Fibroblast of lung (primary cell): ENCODE measurements around the gene CATSPERZ. TPM values are rescaled to one million over a fixed set of nuclear protein-coding genes. Genes with fewer than 3 reads are reported as not detected.

Experiments used
- DNase-seq, 2 donors: peaks; one replicate each; pipeline versions ENCODE4 v3.0.0 to v3.0.0-alpha.2; 2010; ENCODE audit warnings: low read depth in 2 of 2
- H2AFZ ChIP-seq: 2 replicates; pipeline ENCODE4 v1.5.1; 2012; ENCODE audit warnings: low read length, control low read depth, inconsistent platforms
- H3K27ac ChIP-seq: 2 replicates; pipeline ENCODE4 v1.5.1; 2011; ENCODE audit warnings: low read length, control low read depth; ENCODE audit not compliant: insufficient read depth
- H3K27me3 ChIP-seq: 2 replicates; pipeline ENCODE4 v1.5.1; 2011; ENCODE audit warnings: mild to moderate bottlenecking, low read length; ENCODE audit not compliant: control insufficient read depth, insufficient read depth
- H3K36me3 ChIP-seq: 2 replicates; pipeline ENCODE4 v1.5.1; 2011; ENCODE audit warnings: low read length; ENCODE audit not compliant: control insufficient read depth, insufficient read depth
- H3K4me1 ChIP-seq: 2 replicates; pipeline ENCODE4 v1.5.1; 2011; ENCODE audit warnings: low read length; ENCODE audit not compliant: control insufficient read depth, insufficient read depth; ENCODE audit errors: extremely low read depth
- H3K4me2 ChIP-seq: 2 replicates; pipeline ENCODE4 v1.5.1; 2011; ENCODE audit warnings: low read length, control low read depth; ENCODE audit not compliant: insufficient read depth; ENCODE audit errors: extremely low read depth
- H3K4me3 ChIP-seq, 4 experiments: fragments of 200-600 bp in 1 of 4; sonication (generic) in 1 of 4; replicated peaks in 1 of 4; 2 replicates each; pipeline ENCODE4 v1.5.1; 2011 to 2016; ENCODE audit warnings: low read length in 4 of 4, low read depth in 3 of 4, mild to moderate bottlenecking in 3 of 4, control low read depth in 2 of 4, inconsistent platforms in 1 of 4, mixed read lengths in 1 of 4; ENCODE audit not compliant: insufficient read depth in 1 of 4; ENCODE audit errors: control extremely low read depth in 1 of 4
- H3K79me2 ChIP-seq: 2 replicates; pipeline ENCODE4 v1.5.1; 2012; ENCODE audit warnings: mild to moderate bottlenecking, low read length, inconsistent platforms; ENCODE audit not compliant: control insufficient read depth, insufficient read depth
- H3K9ac ChIP-seq: 2 replicates; pipeline ENCODE4 v1.5.1; 2011; ENCODE audit warnings: mild to moderate bottlenecking, low read length, control low read depth; ENCODE audit not compliant: insufficient read depth
- H3K9me3 ChIP-seq: 2 replicates; pipeline ENCODE4 v1.5.1; 2012; ENCODE audit warnings: low read depth, low read length; ENCODE audit not compliant: control insufficient read depth, insufficient read depth
- H4K20me1 ChIP-seq: 2 replicates; pipeline ENCODE4 v1.5.1; 2011; ENCODE audit warnings: low read length; ENCODE audit not compliant: control insufficient read depth, insufficient read depth; ENCODE audit errors: extremely low read depth
- CTCF ChIP-seq, 2 donors: IDR thresholded peaks in 1 of 2; conservative IDR thresholded peaks in 1 of 2; 1 replicate in 1 of 2; 2 replicates in 1 of 2; pipeline ENCODE4 v1.5.1; 2011 to 2012; ENCODE audit warnings: low read length in 2 of 2, control low read depth in 1 of 2, inconsistent platforms in 1 of 2, low read depth in 1 of 2, mild to moderate bottlenecking in 1 of 2
- EZH2 ChIP-seq: IDR thresholded peaks from 2 replicates; pipeline ENCODE4 v1.5.1; 2012; ENCODE audit warnings: low read length, control low read depth, mild to moderate bottlenecking; ENCODE audit errors: missing control alignments
- polyA plus RNA-seq, 2 donors: library from polyadenylated mRNA; depleted of rRNA in 1 of 2; stranded (reverse) in 1 of 2; unstranded in 1 of 2; fragments of >200 nt; gene quantifications; 2 replicates each; pipeline ENCODE4 v1.2.1, GENCODE V29; 2011 to 2012; ENCODE audit warnings: missing spikeins in 1 of 2
- total RNA-seq: library from RNA; depleted of rRNA; stranded (reverse); fragments of >200 nt; gene quantifications from 2 replicates; pipeline ENCODE4 v1.2.1, GENCODE V29; 2014

The CATSPERZ gene
- total and polyA plus RNA-seq, 2 donors (not counting 1 experiment from before 2014, with no cell fraction given), result 0.33 TPM; not detected in 1

GRCh38 chr11:64278576-64279190 lies 21.5 kb upstream of the CATSPERZ start:
- H3K36me3 ChIP-seq, result peaks cover 6% of the 10 kb centered on the region
- H2AFZ ChIP-seq, result no peak overlapping the region
- no peak overlapping the region for H3K27ac ChIP-seq
- H3K4me1 ChIP-seq, result no peaks in the 10 kb centered on the region
- no peaks in the 10 kb centered on the region for H4K20me1 ChIP-seq
- peaks cover 3% of the 10 kb centered on the region for H3K79me2 ChIP-seq
- no peak overlapping the region for H3K4me2 ChIP-seq
- DNase-seq, result no peak
- no peak overlapping the region for H3K9ac ChIP-seq
- TF ChIP-seq CTCF (conservative IDR thresholded peaks at IDR 0.05 in 1 of 2, IDR thresholded peaks at IDR 0.05 in 1 of 2; ENCODE audit: low read depth in 1 of 2, low read length in 2 of 2) (no peak), EZH2 (no peak)
- no peaks in the 10 kb centered on the region for H3K27me3 ChIP-seq
- H3K9me3 ChIP-seq, result no peaks in the 10 kb centered on the region
- no peak overlapping the region for H3K4me3 ChIP-seq

- Histone ChIP-seq H3K4me2 (no peak overlapping the region), H4K20me1 (no peaks in the 10 kb centered on the region), H3K4me1 (peaks cover 7% of the 10 kb centered on the region), H3K9ac (no peak overlapping the region), H3K79me2 (peaks cover 4% of the 10 kb centered on the region), H3K9me3 (no peaks in the 10 kb centered on the region), H3K36me3 (peaks cover 3% of the 10 kb centered on the region), H2AFZ (no peak overlapping the region), H3K27ac (no peak overlapping the region), H3K4me3 (no peak overlapping the region), H3K27me3 (no peaks in the 10 kb centered on the region)
- no peak for DNase-seq
- no peak for TF ChIP-seq EZH2
- no peak for TF ChIP-seq CTCF (conservative IDR thresholded peaks at IDR 0.05 in 1 of 2, IDR thresholded peaks at IDR 0.05 in 1 of 2; ENCODE audit: low read depth in 1 of 2, low read length in 2 of 2)
These were observed 18.0 kb upstream of the CATSPERZ start for GRCh38 chr11:64281957-64282770.

- H3K4me3 ChIP-seq, result peak overlapping the region in 1 of 4 experiments; percentile 85
- no peaks in the 10 kb centered on the region for H3K9me3 ChIP-seq
- peaks cover 3% of the 10 kb centered on the region for H3K36me3 ChIP-seq
- H4K20me1 ChIP-seq, result no peaks in the 10 kb centered on the region
- H3K79me2 ChIP-seq, result peaks cover 4% of the 10 kb centered on the region
- H3K4me1 ChIP-seq, result peaks cover 7% of the 10 kb centered on the region
- H3K27me3 ChIP-seq, result no peaks in the 10 kb centered on the region
- no peak for DNase-seq
- no peak overlapping the region for H3K27ac ChIP-seq
- H3K9ac ChIP-seq, result no peak overlapping the region
- peak overlapping the region; percentile 60 for H3K4me2 ChIP-seq
- H2AFZ ChIP-seq, result no peak overlapping the region
- TF ChIP-seq EZH2, result no peak
- no peak for TF ChIP-seq CTCF (conservative IDR thresholded peaks at IDR 0.05 in 1 of 2, IDR thresholded peaks at IDR 0.05 in 1 of 2; ENCODE audit: low read depth in 1 of 2, low read length in 2 of 2)
These were observed 17.1 kb upstream of the CATSPERZ start for GRCh38 chr11:64283092-64283491.
